Measurements from ENCODE around the gene GPC6. TPM values are rescaled to one million over a fixed set of nuclear protein-coding genes. Genes with fewer than 3 reads are reported as not detected.
"Not testable (repeated sequence)": the region's sequence is repeated elsewhere in the genome, so short reads cannot be mapped to it uniquely, and the experiment has no call there.

Gene GPC6
- total RNA-seq, 1 experiment from 2014 or later: 63.7 TPM

DNA sequence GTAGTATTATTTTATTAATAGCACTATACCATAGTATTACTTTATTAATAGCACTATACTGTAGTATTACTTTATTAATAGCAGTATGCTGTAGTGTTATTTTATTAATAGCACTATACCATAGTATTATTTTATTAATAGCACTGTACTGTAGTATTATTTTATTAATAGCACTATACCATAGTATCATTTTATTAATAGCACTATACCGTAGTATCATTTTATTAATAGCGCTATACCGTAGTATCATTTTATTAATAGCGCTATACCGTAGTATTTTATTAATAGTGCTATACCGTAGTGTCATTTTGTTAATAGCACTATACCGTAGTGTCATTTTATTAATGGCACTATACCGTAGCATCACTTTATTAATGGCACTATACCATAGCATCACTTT is 191.8 kb downstream of the GPC6 start:
- DNase-seq: no peak
- no peaks in the 10 kb centered on the region for H3K27me3 ChIP-seq (ENCODE audit: control insufficient read depth, insufficient read depth, low read length)
- no peaks in the 10 kb centered on the region for H3K36me3 ChIP-seq (replicated peaks; ENCODE audit: control insufficient read depth, insufficient read depth, low read length)
- no peak overlapping the region for H3K4me3 ChIP-seq (ENCODE audit: insufficient read depth, low read depth, low read length)

DNA sequence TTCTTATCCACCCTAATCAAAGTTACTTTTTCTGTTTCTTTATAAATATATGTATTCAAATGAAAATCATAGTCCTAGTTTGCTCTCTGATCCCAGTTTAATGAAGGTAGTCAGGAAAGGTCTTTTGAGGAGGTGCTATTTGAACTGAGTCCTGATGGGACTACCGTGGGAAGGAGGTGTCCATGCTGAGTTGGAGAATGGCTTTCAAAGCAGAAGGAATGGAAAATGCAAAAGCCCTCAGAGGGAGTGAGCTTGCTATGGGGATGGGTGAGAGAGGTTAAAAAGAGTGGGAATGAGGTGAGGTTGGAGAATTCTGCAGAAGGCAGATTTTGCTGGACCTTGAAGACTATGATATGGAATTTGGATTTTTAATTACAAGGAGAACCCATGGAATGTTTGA is 193.6 kb downstream of the GPC6 start:
- no peaks in the 10 kb centered on the region for H3K27me3 ChIP-seq (ENCODE audit: control insufficient read depth, insufficient read depth, low read length)
- H3K36me3 ChIP-seq (replicated peaks; ENCODE audit: control insufficient read depth, insufficient read depth, low read length): no peaks in the 10 kb centered on the region
- no peak for DNase-seq
- H3K4me3 ChIP-seq (ENCODE audit: insufficient read depth, low read depth, low read length): no peak overlapping the region

DNA sequence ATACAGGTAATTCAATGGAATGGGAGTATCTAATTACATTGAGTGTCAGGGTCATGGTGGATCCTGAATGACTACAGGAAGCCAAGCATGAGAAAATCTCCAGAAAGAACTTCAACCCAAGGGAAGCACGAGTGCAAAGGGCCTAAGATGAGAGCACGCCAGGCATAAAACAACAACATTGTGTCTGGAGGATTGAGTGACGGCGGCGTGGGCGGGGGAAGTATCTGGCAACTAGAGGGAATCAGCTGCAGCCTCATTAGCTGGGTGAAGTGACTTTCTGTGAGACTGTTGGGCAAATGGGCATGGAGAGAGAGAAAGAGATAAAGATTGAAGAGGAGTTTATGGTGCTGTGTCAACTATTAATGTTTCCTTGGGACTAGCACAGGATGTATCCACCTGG is 194.3 kb downstream of the GPC6 start:
- H3K4me3 ChIP-seq (ENCODE audit: insufficient read depth, low read depth, low read length): no peak overlapping the region
- H3K36me3 ChIP-seq (replicated peaks; ENCODE audit: control insufficient read depth, insufficient read depth, low read length): no peaks in the 10 kb centered on the region
- no peak for DNase-seq
- no peaks in the 10 kb centered on the region for H3K27me3 ChIP-seq (ENCODE audit: control insufficient read depth, insufficient read depth, low read length)

DNA sequence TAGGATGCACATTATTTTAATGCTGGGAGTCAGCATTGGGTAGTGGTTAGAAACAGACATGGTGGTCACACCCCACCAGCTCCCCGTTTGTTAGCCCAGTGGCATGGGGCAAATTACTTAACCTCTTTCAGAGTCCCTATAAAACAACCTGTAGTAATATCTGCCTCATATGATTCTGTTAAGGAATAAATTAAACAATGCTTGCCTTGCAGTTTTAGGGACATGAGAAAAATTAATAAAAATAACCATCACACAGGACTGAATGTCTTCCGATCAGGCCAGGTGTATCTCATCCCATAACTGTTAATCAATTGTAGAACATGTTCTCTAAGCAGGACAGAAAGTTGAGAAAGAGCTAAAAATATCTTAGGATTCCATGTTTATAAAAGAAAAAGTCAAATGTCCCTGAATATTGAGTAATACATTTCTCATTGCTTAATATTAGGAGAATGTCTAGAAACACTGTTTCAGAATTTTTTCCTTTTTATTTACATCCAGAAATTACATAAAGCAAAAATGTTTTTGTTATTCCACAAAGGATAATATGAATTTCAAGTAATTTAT is 196.5 kb downstream of the GPC6 start:
- DNase-seq: no peak
- Histone ChIP-seq H3K27me3 (ENCODE audit: control insufficient read depth, insufficient read depth, low read length) (no peaks in the 10 kb centered on the region), H3K36me3 (replicated peaks; ENCODE audit: control insufficient read depth, insufficient read depth, low read length) (no peaks in the 10 kb centered on the region), H3K4me3 (ENCODE audit: insufficient read depth, low read depth, low read length) (no peak overlapping the region)

DNA sequence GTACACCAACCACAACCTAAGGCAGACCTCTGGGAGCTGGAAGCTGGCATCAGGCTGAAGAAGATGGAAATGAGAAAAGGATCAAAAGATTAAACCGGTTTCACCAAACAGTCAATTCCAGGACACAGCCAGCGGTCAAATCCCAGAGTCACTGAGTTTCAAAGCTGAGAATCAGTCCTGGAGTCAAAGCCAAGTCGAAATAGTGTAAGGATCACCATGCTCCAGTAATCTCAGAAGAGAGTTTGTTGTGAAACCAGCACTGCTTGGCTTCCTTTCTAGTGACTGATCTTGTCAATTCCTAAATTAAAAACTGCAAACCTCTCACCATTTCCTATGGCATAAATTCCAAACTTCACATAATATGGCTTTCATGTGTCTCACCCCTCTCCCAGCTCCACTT is 198.8 kb downstream of the GPC6 start:
- DNase-seq: no peak
- Histone ChIP-seq H3K4me3 (ENCODE audit: insufficient read depth, low read depth, low read length) (no peak overlapping the region), H3K36me3 (replicated peaks; ENCODE audit: control insufficient read depth, insufficient read depth, low read length) (no peaks in the 10 kb centered on the region), H3K27me3 (ENCODE audit: control insufficient read depth, insufficient read depth, low read length) (no peaks in the 10 kb centered on the region)

DNA sequence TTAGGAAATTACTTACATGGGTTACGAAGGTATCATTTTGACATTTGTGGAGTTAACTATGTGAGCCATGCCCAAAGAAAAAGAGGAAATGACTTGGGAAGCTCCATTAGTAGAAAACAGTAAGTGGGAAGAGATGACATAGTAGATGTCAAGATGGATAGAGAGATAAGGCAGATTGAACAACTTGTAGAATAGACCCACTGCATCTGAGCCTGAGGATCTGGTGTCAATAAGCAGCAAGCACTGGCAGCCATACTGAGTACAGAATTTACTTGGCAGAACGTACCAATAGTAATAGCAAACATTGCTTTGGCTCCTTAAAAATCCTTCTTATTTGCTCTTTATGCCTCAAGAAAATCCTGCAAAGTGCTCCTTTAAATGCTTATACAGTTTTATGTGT is 203.8 kb downstream of the GPC6 start:
- Histone ChIP-seq H3K36me3 (replicated peaks; ENCODE audit: control insufficient read depth, insufficient read depth, low read length) (no peaks in the 10 kb centered on the region), H3K27me3 (ENCODE audit: control insufficient read depth, insufficient read depth, low read length) (no peaks in the 10 kb centered on the region), H3K4me3 (ENCODE audit: insufficient read depth, low read depth, low read length) (no peak overlapping the region)
- DNase-seq: no peak

DNA sequence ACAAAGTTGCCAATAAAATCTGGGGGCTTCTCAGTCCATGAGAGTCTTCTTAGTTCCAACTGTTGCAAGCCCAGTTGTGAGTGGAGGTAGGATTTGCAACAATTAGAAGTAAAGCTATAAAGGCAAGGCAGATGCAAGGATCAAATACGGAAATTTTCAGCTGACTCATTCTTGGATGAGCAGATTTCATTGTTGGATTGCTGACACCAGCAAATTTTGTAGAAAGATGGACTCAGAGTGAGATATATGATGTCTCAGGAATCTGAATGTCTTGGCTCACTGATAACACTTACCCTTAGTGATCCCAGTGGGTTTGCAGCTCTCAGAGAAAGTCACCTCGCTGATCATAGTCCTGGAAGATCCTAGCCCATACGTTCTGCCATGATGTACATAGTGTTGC is 209.0 kb downstream of the GPC6 start:
- Histone ChIP-seq H3K4me3 (ENCODE audit: insufficient read depth, low read depth, low read length) (no peak overlapping the region), H3K36me3 (replicated peaks; ENCODE audit: control insufficient read depth, insufficient read depth, low read length) (no peaks in the 10 kb centered on the region), H3K27me3 (ENCODE audit: control insufficient read depth, insufficient read depth, low read length) (no peaks in the 10 kb centered on the region)

DNA sequence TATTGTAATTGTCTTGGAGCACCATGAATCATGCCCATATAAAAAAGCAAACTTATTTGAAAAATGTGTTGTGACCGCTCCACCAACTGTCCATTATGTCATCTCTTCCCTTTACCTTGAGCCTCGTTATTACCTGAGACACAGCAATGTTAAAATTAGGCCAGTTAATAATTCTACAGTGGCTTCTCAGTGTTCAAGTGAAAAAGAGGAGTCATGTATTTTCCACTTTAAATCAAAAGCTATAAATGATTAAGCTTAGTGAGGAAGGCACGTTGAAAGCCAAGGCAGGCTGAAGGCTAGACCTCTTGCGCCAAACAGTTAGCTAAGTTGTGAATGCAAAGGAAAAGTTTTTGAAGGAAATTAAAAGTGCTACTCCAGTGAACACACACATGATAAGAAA is 210.5 kb downstream of the GPC6 start:
- Histone ChIP-seq H3K36me3 (replicated peaks; ENCODE audit: control insufficient read depth, insufficient read depth, low read length) (no peaks in the 10 kb centered on the region), H3K4me3 (ENCODE audit: insufficient read depth, low read depth, low read length) (no peak overlapping the region)
- DNase-seq: no peak

More for the DNA sequence above, 209.0 kb downstream of the GPC6 start:
- no peak for DNase-seq

DNA sequence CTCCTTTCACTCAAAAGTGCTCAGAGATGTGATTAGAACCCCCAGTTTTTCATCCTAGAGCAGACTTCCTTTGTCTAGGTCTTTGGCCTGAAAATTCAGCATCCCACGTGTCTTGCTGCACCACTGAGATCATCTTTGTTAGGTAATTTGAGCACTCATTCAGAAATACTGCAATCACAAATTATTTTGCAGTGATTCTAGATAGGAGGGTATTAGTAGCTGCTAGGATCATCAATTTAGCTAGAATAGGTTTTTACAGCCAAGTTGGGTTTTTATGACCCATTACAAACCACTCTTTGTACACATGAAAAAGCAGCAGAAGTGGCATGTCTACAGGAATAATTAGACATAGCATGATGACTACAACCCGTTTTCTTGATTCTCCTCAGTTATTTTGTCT is 219.6 kb downstream of the GPC6 start:
- DNase-seq: no peak
- H3K4me3 ChIP-seq (ENCODE audit: insufficient read depth, low read depth, low read length): no peak overlapping the region
- H3K36me3 ChIP-seq (replicated peaks; ENCODE audit: control insufficient read depth, insufficient read depth, low read length): no peaks in the 10 kb centered on the region
- H3K27me3 ChIP-seq (ENCODE audit: control insufficient read depth, insufficient read depth, low read length): no peaks in the 10 kb centered on the region

More for the DNA sequence above, 210.5 kb downstream of the GPC6 start:
- no peaks in the 10 kb centered on the region for H3K27me3 ChIP-seq (ENCODE audit: control insufficient read depth, insufficient read depth, low read length)

DNA sequence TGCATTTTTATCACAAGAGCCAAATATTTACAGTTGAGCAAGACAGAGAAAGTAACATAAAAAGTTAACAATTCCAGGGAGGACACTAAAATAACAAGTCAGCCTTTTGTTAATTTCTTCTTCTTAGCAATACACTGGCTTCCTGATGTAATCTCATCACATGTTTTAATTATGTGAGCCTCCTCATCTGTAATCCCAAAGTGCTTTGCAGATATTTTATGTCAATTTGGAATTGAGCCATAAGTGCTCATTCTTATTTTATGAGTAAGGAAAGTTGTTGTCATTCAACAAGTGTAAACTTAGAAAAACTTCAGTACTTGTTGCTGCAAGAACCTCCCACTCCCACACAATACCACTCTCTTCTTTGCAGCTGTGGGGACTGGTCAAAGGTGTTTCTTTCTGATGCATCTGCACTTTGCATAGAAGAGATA is 223.6 kb downstream of the GPC6 start:
- Histone ChIP-seq H3K4me3 (ENCODE audit: insufficient read depth, low read depth, low read length) (no peak overlapping the region), H3K27me3 (ENCODE audit: control insufficient read depth, insufficient read depth, low read length) (no peaks in the 10 kb centered on the region), H3K36me3 (replicated peaks; ENCODE audit: control insufficient read depth, insufficient read depth, low read length) (no peaks in the 10 kb centered on the region)
- no peak for DNase-seq

DNA sequence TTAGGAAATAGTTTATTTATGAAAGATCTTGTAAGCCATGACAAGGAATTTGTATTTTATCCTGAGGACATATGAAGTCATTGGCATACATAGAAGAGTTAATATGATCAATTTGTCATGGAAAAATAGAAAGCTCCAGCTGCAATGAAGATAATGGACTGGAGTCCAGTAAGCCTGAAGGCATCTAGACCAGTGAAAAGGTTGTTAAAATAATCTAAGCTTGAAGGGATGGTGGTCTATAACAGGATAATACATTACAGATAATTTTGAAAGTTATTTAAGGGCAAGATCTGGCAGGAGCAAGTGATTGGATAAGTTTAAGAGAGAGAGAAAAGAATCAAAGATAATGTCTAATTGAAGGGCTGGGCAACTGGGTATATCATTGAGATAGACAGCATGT is 224.2 kb downstream of the GPC6 start:
- Histone ChIP-seq H3K36me3 (replicated peaks; ENCODE audit: control insufficient read depth, insufficient read depth, low read length) (no peaks in the 10 kb centered on the region), H3K27me3 (ENCODE audit: control insufficient read depth, insufficient read depth, low read length) (no peaks in the 10 kb centered on the region), H3K4me3 (ENCODE audit: insufficient read depth, low read depth, low read length) (no peak overlapping the region)
- no peak for DNase-seq

DNA sequence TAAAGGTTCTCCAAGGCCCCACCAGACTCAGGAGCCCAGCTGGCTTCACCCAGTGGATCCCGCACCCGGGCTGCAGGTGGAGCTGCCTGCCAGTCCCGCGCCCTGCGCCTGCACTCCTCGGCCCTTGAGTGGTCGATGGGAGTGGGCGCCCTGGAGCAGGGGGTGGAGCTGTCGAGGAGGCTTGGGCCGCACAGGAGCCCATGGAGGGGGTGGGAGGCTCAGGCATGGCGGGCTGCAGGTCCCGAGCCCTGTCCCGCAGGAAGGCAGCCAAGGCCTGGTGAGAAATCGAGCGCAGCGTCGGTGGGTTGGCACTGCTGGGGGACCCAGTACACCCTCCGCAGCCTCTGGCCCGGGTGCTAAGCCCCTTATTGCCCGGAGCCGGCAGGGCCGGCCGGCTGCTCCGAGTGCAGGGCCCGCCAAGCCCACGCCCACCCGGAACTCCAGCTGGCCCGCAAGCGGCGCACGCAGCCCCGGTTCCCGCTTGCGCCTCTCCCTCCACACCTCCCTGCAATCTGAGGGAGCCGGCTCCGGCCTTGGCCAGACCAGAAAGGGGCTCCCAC is 228.1 kb downstream of the GPC6 start:
- not testable (repeated sequence) for H3K27me3 ChIP-seq (ENCODE audit: control insufficient read depth, insufficient read depth, low read length); DNase-seq; H3K36me3 ChIP-seq (replicated peaks; ENCODE audit: control insufficient read depth, insufficient read depth, low read length); H3K4me3 ChIP-seq (ENCODE audit: insufficient read depth, low read depth, low read length)

DNA sequence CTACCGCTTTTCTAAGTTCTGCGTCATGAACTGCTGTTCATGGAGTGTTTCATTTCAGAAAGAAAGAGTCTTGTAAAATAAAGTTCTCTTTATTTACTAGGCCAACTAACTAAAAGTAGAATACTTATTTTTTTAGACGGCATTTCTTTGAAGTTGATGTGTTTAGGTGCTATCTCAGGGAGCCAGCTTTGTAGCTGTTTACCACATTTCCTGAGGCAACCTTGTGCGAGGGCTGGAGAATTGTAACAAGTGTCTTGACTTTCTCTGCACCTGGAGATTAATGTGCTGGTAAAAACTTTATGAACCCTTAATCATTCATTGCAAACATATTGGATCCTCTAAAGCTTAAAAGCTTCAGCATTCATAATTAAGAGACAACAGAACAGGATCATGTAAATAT is 229.3 kb downstream of the GPC6 start:
- H3K27me3 ChIP-seq (ENCODE audit: control insufficient read depth, insufficient read depth, low read length): no peaks in the 10 kb centered on the region
- DNase-seq: no peak
- no peak overlapping the region for H3K4me3 ChIP-seq (ENCODE audit: insufficient read depth, low read depth, low read length)
- no peaks in the 10 kb centered on the region for H3K36me3 ChIP-seq (replicated peaks; ENCODE audit: control insufficient read depth, insufficient read depth, low read length)

DNA sequence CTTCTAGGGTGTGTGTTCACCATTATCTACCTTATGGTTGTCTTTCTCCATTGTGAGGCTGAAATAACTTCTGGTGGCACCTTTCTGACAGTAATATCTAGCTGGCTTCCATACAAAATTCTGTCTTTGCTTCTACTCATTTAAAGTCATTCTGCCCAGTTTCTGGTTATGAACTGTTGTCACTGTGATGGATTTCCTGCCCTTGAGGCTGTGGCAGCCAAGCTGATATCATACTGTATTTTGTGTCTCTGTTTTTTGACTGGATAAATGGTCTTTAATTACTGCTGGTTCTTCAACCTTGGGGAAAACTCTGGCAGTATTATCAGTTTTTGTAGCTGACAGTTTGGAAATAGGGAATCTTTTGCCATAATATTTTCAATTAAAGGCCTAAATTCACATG is 233.4 kb downstream of the GPC6 start:
- Histone ChIP-seq H3K4me3 (ENCODE audit: insufficient read depth, low read depth, low read length) (no peak overlapping the region), H3K36me3 (replicated peaks; ENCODE audit: control insufficient read depth, insufficient read depth, low read length) (no peaks in the 10 kb centered on the region), H3K27me3 (ENCODE audit: control insufficient read depth, insufficient read depth, low read length) (no peaks in the 10 kb centered on the region)
- DNase-seq: no peak

DNA sequence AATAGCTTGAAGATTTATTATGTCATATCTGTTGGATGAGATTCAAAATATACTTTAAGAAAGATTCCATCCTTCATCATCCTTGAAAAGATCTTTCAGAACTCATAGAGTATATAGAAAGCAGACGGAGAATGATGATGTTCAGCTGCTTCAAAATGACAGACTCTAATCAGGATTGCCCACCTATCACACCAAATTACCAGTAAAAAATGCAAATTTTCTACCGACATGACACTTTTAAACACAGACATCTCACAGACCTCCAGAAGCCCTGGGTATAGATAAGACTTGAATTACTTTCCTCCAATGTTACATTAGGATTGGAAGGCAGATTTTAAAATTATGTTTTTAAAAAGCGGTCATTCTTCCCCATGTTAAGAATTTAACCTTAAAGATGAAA is 235.5 kb downstream of the GPC6 start:
- no peak overlapping the region for H3K4me3 ChIP-seq (ENCODE audit: insufficient read depth, low read depth, low read length)
- no peaks in the 10 kb centered on the region for H3K36me3 ChIP-seq (replicated peaks; ENCODE audit: control insufficient read depth, insufficient read depth, low read length)
- DNase-seq: no peak
- no peaks in the 10 kb centered on the region for H3K27me3 ChIP-seq (ENCODE audit: control insufficient read depth, insufficient read depth, low read length)

DNA sequence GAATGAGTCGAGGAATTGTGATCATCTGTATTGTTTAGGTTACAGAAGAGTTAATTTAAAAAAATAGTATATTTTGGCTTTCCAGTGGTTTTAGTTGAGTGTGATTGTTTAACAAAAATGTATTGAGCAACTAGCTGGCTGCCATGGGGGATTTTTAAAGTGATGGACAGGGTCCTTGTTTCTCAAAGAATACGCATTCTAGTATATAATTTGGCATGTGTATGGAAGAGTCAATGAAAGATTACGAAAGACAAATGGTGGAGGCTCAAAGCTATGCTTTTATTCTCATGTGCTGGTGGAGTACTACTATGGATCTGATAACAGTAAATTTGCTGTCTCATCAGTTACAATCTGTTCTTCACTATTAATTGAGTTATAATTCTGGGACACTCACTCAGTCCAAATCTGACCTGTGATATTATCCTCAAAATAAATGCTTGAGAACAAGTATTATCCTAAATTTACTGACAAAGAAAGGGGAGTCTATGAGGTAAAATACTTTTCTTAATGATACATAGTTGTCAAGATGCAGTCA is 240.0 kb downstream of the GPC6 start:
- DNase-seq: no peak
- H3K27me3 ChIP-seq (ENCODE audit: control insufficient read depth, insufficient read depth, low read length): no peaks in the 10 kb centered on the region
- no peaks in the 10 kb centered on the region for H3K36me3 ChIP-seq (replicated peaks; ENCODE audit: control insufficient read depth, insufficient read depth, low read length)
- H3K4me3 ChIP-seq (ENCODE audit: insufficient read depth, low read depth, low read length): no peak overlapping the region
